ENCODE data around the gene ANKRD30BL.
"Not testable (repeated sequence)": the region's sequence is repeated elsewhere in the genome, so short reads cannot be mapped to it uniquely, and the experiment has no call there.

GRCh38 chr2:132161161-132162124 is at the start of gene ANKRD30BL:
- TF ChIP-seq CTCF (conservative IDR thresholded peaks at IDR 0.05; ENCODE audit: low read length); EZH2phosphoT487 (IDR thresholded peaks at IDR 0.05; ENCODE audit: borderline replicate concordance, low read depth, low read length): not testable (repeated sequence)

Data from OCI-LY7 (cell line).